Keratinocyte (primary cell): ENCODE data around the gene LSM14B. TPM values are rescaled to one million over a fixed set of nuclear protein-coding genes. Genes with fewer than 3 reads are reported as not detected.

Experiments
- DNase-seq: peaks from one replicate; pipeline ENCODE4 v3.0.0-alpha.2; 2011; ENCODE audit warnings: low read depth, missing footprints, low spot score
- FAIRE-seq: peaks from 2 replicates; lab custom pipeline; 2011; peaks lifted over from hg19 to GRCh38; lab: Jason Lieb, UNC
- H2AFZ ChIP-seq: 2 replicates; pipeline ENCODE4 v1.6.0; 2012; ENCODE audit warnings: low read length, control low read depth, inconsistent platforms; ENCODE audit not compliant: control insufficient read depth
- H3K27ac ChIP-seq: 2 replicates; pipeline ENCODE4 v1.5.1; 2011; ENCODE audit warnings: low read length; ENCODE audit not compliant: control insufficient read depth, insufficient read depth
- H3K27me3 ChIP-seq: 3 replicates; pipeline ENCODE4 v1.6.0; 2011; ENCODE audit warnings: low read length; ENCODE audit not compliant: control insufficient read depth, insufficient read depth; ENCODE audit errors: extremely low read depth
- H3K36me3 ChIP-seq, 2 experiments: 2 replicates in 1 of 2; 3 replicates in 1 of 2; pipeline ENCODE4 v1.5.1; 2011; ENCODE audit warnings: low read length in 2 of 2, mild to moderate bottlenecking in 1 of 2; ENCODE audit not compliant: control insufficient read depth in 2 of 2, insufficient read depth in 2 of 2; ENCODE audit errors: extremely low read depth in 1 of 2
- H3K4me1 ChIP-seq: 3 replicates; pipeline ENCODE4 v1.5.1; 2011; ENCODE audit warnings: low read length; ENCODE audit not compliant: control insufficient read depth, insufficient read depth; ENCODE audit errors: extremely low read depth
- H3K4me2 ChIP-seq: 3 replicates; pipeline ENCODE4 v1.6.0; 2011; ENCODE audit warnings: low read depth, low read length; ENCODE audit not compliant: control insufficient read depth, insufficient read depth; ENCODE audit errors: extremely low read depth
- H3K4me3 ChIP-seq, 3 experiments: fragments of 200-600 bp in 1 of 3; sonication (generic) in 1 of 3; 2 replicates in 2 of 3; 3 replicates in 1 of 3; pipeline ENCODE4 v1.5.1; 2011 to 2016; ENCODE audit warnings: low read length in 3 of 3, mild to moderate bottlenecking in 3 of 3, control low read depth in 2 of 3, inconsistent platforms in 1 of 3, low read depth in 1 of 3, mixed read lengths in 1 of 3, mixed run types in 1 of 3, moderate library complexity in 1 of 3; ENCODE audit not compliant: control insufficient read depth in 2 of 3, insufficient read depth in 2 of 3; ENCODE audit errors: extremely low read depth in 1 of 3
- H3K79me2 ChIP-seq: 2 replicates; pipeline ENCODE4 v1.6.0; 2012; ENCODE audit warnings: low read length; ENCODE audit not compliant: control insufficient read depth, insufficient read depth
- H3K9ac ChIP-seq: 3 replicates; pipeline ENCODE4 v1.6.0; 2011; ENCODE audit warnings: low read length; ENCODE audit not compliant: control insufficient read depth, insufficient read depth; ENCODE audit errors: extremely low read depth
- H3K9me1 ChIP-seq: 3 replicates; pipeline ENCODE4 v1.6.0; 2011; ENCODE audit warnings: low read length; ENCODE audit not compliant: control insufficient read depth, insufficient read depth; ENCODE audit errors: extremely low read depth
- H3K9me3 ChIP-seq: 2 replicates; pipeline ENCODE4 v1.5.1; 2012; ENCODE audit warnings: low read depth, low read length; ENCODE audit not compliant: control insufficient read depth
- H4K20me1 ChIP-seq: 3 replicates; pipeline ENCODE4 v1.6.0; 2011; ENCODE audit warnings: low read length; ENCODE audit not compliant: control insufficient read depth, insufficient read depth; ENCODE audit errors: extremely low read depth
- EZH2 ChIP-seq: IDR thresholded peaks from one replicate; pipeline ENCODE4 v1.6.1; 2012; ENCODE audit warnings: inconsistent platforms, mild to moderate bottlenecking, low read length, moderate library complexity
- dilution Hi-C: fragments of 300-500 bp; cut with MboI; formaldehyde crosslinking; loops from one replicate; pipeline ENCODE4 v1.7.0; 2020; ENCODE audit warnings: low sequenced_read_pairs; ENCODE audit not compliant: extremely low pct_ligation_motif_present
- polyA plus RNA-seq, 5 experiments: library from polyadenylated mRNA; depleted of rRNA in 3 of 5; stranded (reverse) in 3 of 5; stranded (forward) in 1 of 5; unstranded in 1 of 5; fragments of >200 nt; gene quantifications; 1 replicate in 1 of 5; 2 replicates in 3 of 5; 3 replicates in 1 of 5; pipeline versions ENCODE4 v1.2.1 to v1.2.3, GENCODE V29; 2011 to 2012; ENCODE audit warnings: missing spikeins in 2 of 5, low read depth in 1 of 5, low replicate concordance in 1 of 5
- TF ChIP-seq, protein P1 (sequence below), 3 experiments: IDR thresholded peaks in 1 of 3; conservative IDR thresholded peaks in 1 of 3; optimal IDR thresholded peaks in 1 of 3; 2 replicates in 2 of 3; 3 replicates in 1 of 3; pipeline versions ENCODE3 to v1.5.1; 2011; ENCODE audit warnings: low read length in 3 of 3, mild to moderate bottlenecking in 3 of 3, moderate library complexity in 2 of 3, control low read depth in 1 of 3, inconsistent platforms in 1 of 3; ENCODE audit not compliant: insufficient read depth in 2 of 3; ENCODE audit errors: extremely low read depth in 1 of 3

The LSM14B gene
- polyA plus RNA-seq, 1 donor (not counting 4 experiments of a cell fraction or from before 2014, with no cell fraction given) = 21.7 TPM

DNA sequence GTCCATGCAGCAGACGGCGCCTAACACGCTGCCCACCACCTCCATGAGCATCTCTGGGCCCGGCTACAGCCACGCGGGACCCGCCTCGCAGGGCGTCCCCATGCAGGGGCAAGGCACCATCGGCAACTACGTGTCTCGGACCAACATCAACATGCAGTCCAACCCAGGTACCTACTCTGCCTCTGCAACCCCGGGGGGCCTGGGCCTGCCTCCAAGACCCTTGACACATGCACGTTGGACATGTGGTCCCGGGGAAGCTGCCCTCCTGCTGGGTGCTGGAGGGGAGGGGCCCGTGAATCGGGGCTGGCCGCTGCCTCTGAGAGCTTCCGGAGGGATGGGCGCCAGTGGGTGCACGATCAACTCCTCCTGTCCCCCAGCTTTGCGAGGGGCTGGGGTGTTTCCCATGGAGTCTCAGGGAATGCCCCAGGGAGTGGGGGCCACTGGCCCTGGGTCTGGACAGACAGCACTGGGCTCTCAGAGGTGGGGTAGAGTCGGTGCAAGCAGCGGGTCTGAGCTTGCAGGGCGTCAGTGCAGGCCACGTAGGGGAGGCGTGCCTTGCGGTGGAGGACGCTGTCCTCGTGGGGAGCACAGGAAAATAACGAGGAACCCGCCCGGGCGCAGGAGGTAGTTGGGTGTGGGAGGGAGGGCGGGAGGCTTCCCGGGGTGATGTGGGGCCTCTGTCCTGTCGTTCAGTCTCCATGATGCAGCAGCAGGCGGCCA, 40.6 kb downstream of the LSM14B start:
- no peaks in the 10 kb centered on the region for H4K20me1 ChIP-seq
- no peak overlapping the region for H3K27ac ChIP-seq
- no peak overlapping the region for H2AFZ ChIP-seq
- H3K4me3 ChIP-seq = no peak overlapping the region
- H3K79me2 ChIP-seq = peaks cover 6% of the 10 kb centered on the region
- no peak overlapping the region for H3K4me2 ChIP-seq
- DNase-seq = no peak
- H3K4me1 ChIP-seq = peaks cover 26% of the 10 kb centered on the region
- H3K9me1 ChIP-seq = no peaks in the 10 kb centered on the region
- dilution Hi-C loops = no loop called here
- no peak overlapping the region for H3K9ac ChIP-seq
- no peak for FAIRE-seq
- H3K36me3 ChIP-seq = peaks cover 17 to 23% of the 10 kb centered on the region in 2 experiments
- TF ChIP-seq EZH2 = no peak
- TF ChIP-seq, protein P1, sequence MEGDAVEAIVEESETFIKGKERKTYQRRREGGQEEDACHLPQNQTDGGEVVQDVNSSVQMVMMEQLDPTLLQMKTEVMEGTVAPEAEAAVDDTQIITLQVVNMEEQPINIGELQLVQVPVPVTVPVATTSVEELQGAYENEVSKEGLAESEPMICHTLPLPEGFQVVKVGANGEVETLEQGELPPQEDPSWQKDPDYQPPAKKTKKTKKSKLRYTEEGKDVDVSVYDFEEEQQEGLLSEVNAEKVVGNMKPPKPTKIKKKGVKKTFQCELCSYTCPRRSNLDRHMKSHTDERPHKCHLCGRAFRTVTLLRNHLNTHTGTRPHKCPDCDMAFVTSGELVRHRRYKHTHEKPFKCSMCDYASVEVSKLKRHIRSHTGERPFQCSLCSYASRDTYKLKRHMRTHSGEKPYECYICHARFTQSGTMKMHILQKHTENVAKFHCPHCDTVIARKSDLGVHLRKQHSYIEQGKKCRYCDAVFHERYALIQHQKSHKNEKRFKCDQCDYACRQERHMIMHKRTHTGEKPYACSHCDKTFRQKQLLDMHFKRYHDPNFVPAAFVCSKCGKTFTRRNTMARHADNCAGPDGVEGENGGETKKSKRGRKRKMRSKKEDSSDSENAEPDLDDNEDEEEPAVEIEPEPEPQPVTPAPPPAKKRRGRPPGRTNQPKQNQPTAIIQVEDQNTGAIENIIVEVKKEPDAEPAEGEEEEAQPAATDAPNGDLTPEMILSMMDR (optimal IDR thresholded peaks at IDR 0.05 in 1 of 3, IDR thresholded peaks at IDR 0.05 in 1 of 3, conservative IDR thresholded peaks at IDR 0.05 in 1 of 3; ENCODE audit: extremely low read depth in 1 of 3, insufficient read depth in 2 of 3, low read length in 3 of 3) = no peak
- H3K27me3 ChIP-seq = no peaks in the 10 kb centered on the region
- H3K9me3 ChIP-seq = no peaks in the 10 kb centered on the region

DNA sequence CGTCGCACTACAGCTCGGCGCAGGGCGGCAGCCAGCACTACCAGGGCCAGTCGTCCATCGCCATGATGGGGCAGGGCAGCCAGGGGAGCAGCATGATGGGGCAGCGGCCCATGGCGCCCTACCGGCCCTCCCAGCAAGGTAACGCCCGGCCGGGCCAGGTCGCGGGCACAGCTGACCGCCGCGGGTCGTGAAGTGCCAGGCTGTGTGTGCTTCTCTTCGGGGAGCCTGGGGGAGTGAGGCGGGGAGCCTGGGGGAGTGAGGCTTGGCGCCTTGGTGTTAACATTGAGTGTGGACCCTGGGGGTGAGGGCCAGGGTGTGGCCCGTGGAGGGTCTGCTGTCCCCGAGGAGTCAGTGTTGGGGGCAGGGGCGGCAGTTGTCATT, 41.2 kb downstream of the LSM14B start:
- Histone ChIP-seq H3K9me3 (no peaks in the 10 kb centered on the region), H3K27me3 (no peaks in the 10 kb centered on the region), H3K27ac (no peak overlapping the region), H3K4me1 (peaks cover 26% of the 10 kb centered on the region), H4K20me1 (no peaks in the 10 kb centered on the region), H3K36me3 (peaks cover 17 to 23% of the 10 kb centered on the region in 2 experiments), H3K9ac (no peak overlapping the region), H3K9me1 (no peaks in the 10 kb centered on the region), H2AFZ (no peak overlapping the region), H3K4me2 (no peak overlapping the region), H3K4me3 (no peak overlapping the region), H3K79me2 (peaks cover 3% of the 10 kb centered on the region)
- DNase-seq (no peak), FAIRE-seq (no peak)
- TF ChIP-seq, protein P1 (optimal IDR thresholded peaks at IDR 0.05 in 1 of 3, IDR thresholded peaks at IDR 0.05 in 1 of 3, conservative IDR thresholded peaks at IDR 0.05 in 1 of 3; ENCODE audit: extremely low read depth in 1 of 3, insufficient read depth in 2 of 3, low read length in 3 of 3) = no peak
- no peak for TF ChIP-seq EZH2
- dilution Hi-C loops = no loop called here
